Measurements from ENCODE around the gene SDHC. TPM values are rescaled to one million over a fixed set of nuclear protein-coding genes. Genes with fewer than 3 reads are reported as not detected.

SDHC gene
- total RNA-seq, 4 donors from 2014 or later: 27.9 to 144 (median 48.4) TPM

GRCh38 chr1:161287482-161288054 is 26.6 kb upstream of the SDHC start:
- 82 to 95% methylated on average over 3 of the region's 3 CpGs for WGBS, 2 donors
- Histone ChIP-seq H3K4me1 (no peaks in the 10 kb centered on the region), H3K36me3 (peaks cover 0 to 20% (median 0%) of the 10 kb centered on the region in 3 donors), H3K4me3 (no peak overlapping the region), H3K27ac (no peak overlapping the region), H3K9me3 (no peaks in the 10 kb centered on the region), H3K27me3 (no peaks in the 10 kb centered on the region)
- DNase-seq (ENCODE audit: low spot score in 2 of 2): no peak
- TF ChIP-seq POLR2A (IDR thresholded peaks at IDR 0.05) (no peak), CTCF (IDR thresholded peaks at IDR 0.05) (no peak), EP300 (IDR thresholded peaks at IDR 0.05) (no peak)

- TF ChIP-seq POLR2A (IDR thresholded peaks at IDR 0.05) (no peak), EP300 (IDR thresholded peaks at IDR 0.05) (no peak)
- Histone ChIP-seq H3K27me3 (no peaks in the 10 kb centered on the region), H3K27ac (no peak overlapping the region), H3K4me1 (no peaks in the 10 kb centered on the region), H3K36me3 (peaks cover 0 to 15% (median 0%) of the 10 kb centered on the region in 3 donors), H3K4me3 (no peak overlapping the region), H3K9me3 (no peaks in the 10 kb centered on the region)
- no peak for DNase-seq (ENCODE audit: low spot score in 2 of 2)
- WGBS, 2 donors: 80 to 83% methylated on average over 1 of the region's 1 CpG
These were observed 23.4 kb upstream of the SDHC start for GRCh38 chr1:161290779-161291178.

- TF ChIP-seq CTCF (IDR thresholded peaks at IDR 0.05) (no peak), POLR2A (IDR thresholded peaks at IDR 0.05) (no peak), EP300 (IDR thresholded peaks at IDR 0.05) (no peak)
- no peak overlapping the region for H3K4me3 ChIP-seq
- H3K27ac ChIP-seq: no peak overlapping the region
- H3K27me3 ChIP-seq: no peaks in the 10 kb centered on the region
- peaks cover 0 to 6% (median 0%) of the 10 kb centered on the region in 3 donors for H3K36me3 ChIP-seq
- H3K9me3 ChIP-seq: no peaks in the 10 kb centered on the region
- no peaks in the 10 kb centered on the region for H3K4me1 ChIP-seq
- DNase-seq (ENCODE audit: low spot score in 2 of 2): no peak
These were observed 16.8 kb upstream of the SDHC start for GRCh38 chr1:161297415-161297814.

GRCh38 chr1:161298116-161298515 is 16.1 kb upstream of the SDHC start:
- no peaks in the 10 kb centered on the region for H3K27me3 ChIP-seq
- TF ChIP-seq EP300 (IDR thresholded peaks at IDR 0.05): no peak
- no peak for TF ChIP-seq CTCF (IDR thresholded peaks at IDR 0.05)
- TF ChIP-seq POLR2A (IDR thresholded peaks at IDR 0.05): no peak
- WGBS, 2 donors: 84 to 85% methylated on average over 6 of the region's 6 CpGs

GRCh38 chr1:161299347-161299746 is 14.8 kb upstream of the SDHC start:
- WGBS, 2 donors: 67 to 76% methylated on average over 9 of the region's 9 CpGs
- TF ChIP-seq POLR2A (IDR thresholded peaks at IDR 0.05) (no peak), EP300 (IDR thresholded peaks at IDR 0.05) (no peak), CTCF (IDR thresholded peaks at IDR 0.05) (no peak)
- DNase-seq (ENCODE audit: low spot score in 2 of 2): no peak
- H3K9me3 ChIP-seq: no peaks in the 10 kb centered on the region
- peaks cover 0 to 10% (median 2%) of the 10 kb centered on the region in 4 donors for H3K4me1 ChIP-seq
- H3K4me3 ChIP-seq: no peak overlapping the region
- no peak overlapping the region for H3K27ac ChIP-seq
- H3K27me3 ChIP-seq: no peaks in the 10 kb centered on the region
- peaks cover 0 to 9% (median 0%) of the 10 kb centered on the region in 3 donors for H3K36me3 ChIP-seq

More at GRCh38 chr1:161298116-161298515, 16.1 kb upstream of the SDHC start:
- Histone ChIP-seq H3K4me1 (no peaks in the 10 kb centered on the region), H3K9me3 (no peaks in the 10 kb centered on the region), H3K4me3 (no peak overlapping the region), H3K36me3 (peaks cover 0 to 9% (median 0%) of the 10 kb centered on the region in 3 donors), H3K27ac (no peak overlapping the region)
- no peak for DNase-seq (ENCODE audit: low spot score in 2 of 2)

All from tibial nerve (tissue), 4 donors.